CD14-positive monocyte (primary cell): ENCODE results near the gene JAG2. TPM values are rescaled to one million over a fixed set of nuclear protein-coding genes. Genes with fewer than 3 reads are reported as not detected.

Experiments
- DNase-seq, 3 donors: peaks; one replicate each; pipeline ENCODE4 v3.0.0-alpha.2; 2011 to 2022
- H2AFZ ChIP-seq: 2 replicates; pipeline ENCODE4 v1.6.0; 2012; ENCODE audit warnings: mild to moderate bottlenecking, low read depth, low read length, inconsistent platforms; ENCODE audit not compliant: insufficient read depth, poor library complexity, severe bottlenecking
- H3K27ac ChIP-seq, 2 donors: 1 replicate in 1 of 2; 2 replicates in 1 of 2; pipeline ENCODE4 v1.5.1; 2012 to 2013; ENCODE audit warnings: low read length in 2 of 2, control low read depth in 1 of 2, inconsistent platforms in 1 of 2, low read depth in 1 of 2, mild to moderate bottlenecking in 1 of 2
- H3K27me3 ChIP-seq, 2 donors: one replicate each; pipeline versions ENCODE4 v1.6.0 to v1.6.1; 2011 to 2013; ENCODE audit warnings: low read length in 2 of 2; ENCODE audit not compliant: control insufficient read depth in 2 of 2, insufficient read depth in 2 of 2
- H3K36me3 ChIP-seq, 2 donors: replicated peaks in 1 of 2; 1 replicate in 1 of 2; 2 replicates in 1 of 2; pipeline versions ENCODE4 v1.5.1 to v1.6.1; 2012 to 2013; ENCODE audit warnings: low read length in 2 of 2, control low read depth in 1 of 2, inconsistent platforms in 1 of 2, mild to moderate bottlenecking in 1 of 2; ENCODE audit not compliant: insufficient read depth in 2 of 2, control insufficient read depth in 1 of 2
- H3K4me1 ChIP-seq, 2 donors: 1 replicate in 1 of 2; 2 replicates in 1 of 2; pipeline versions ENCODE4 v1.5.1 to v1.6.1; 2012 to 2013; ENCODE audit warnings: low read length in 2 of 2, control low read depth in 1 of 2, inconsistent platforms in 1 of 2, mild to moderate bottlenecking in 1 of 2, moderate library complexity in 1 of 2; ENCODE audit not compliant: insufficient read depth in 2 of 2, control insufficient read depth in 1 of 2
- H3K4me2 ChIP-seq: replicated peaks from 2 replicates; pipeline ENCODE3; 2012; ENCODE audit warnings: low read length, moderate library complexity, mild to moderate bottlenecking; ENCODE audit not compliant: poor library complexity, severe bottlenecking; ENCODE audit errors: extremely low read depth
- H3K4me3 ChIP-seq, 3 experiments: fragments of 200-600 bp in 1 of 3; sonication (generic) in 1 of 3; replicated peaks in 1 of 3; 1 replicate in 2 of 3; 2 replicates in 1 of 3; pipeline ENCODE4 v1.5.1; 2011 to 2013; ENCODE audit warnings: low read length in 3 of 3, mild to moderate bottlenecking in 3 of 3, control low read depth in 2 of 3, low read depth in 2 of 3, inconsistent platforms in 1 of 3, moderate library complexity in 1 of 3
- H3K79me2 ChIP-seq: 2 replicates; pipeline ENCODE4 v1.6.0; 2012; ENCODE audit warnings: mild to moderate bottlenecking, control low read depth, inconsistent platforms, low read length, moderate library complexity; ENCODE audit not compliant: insufficient read depth
- H3K9ac ChIP-seq: 2 replicates; pipeline ENCODE4 v1.6.0; 2017; ENCODE audit warnings: low read length, mild to moderate bottlenecking; ENCODE audit not compliant: insufficient read depth, poor library complexity, severe bottlenecking
- H3K9me3 ChIP-seq, 2 donors: replicated peaks in 1 of 2; 1 replicate in 1 of 2; 2 replicates in 1 of 2; pipeline versions ENCODE4 v1.5.1 to v1.6.1; 2012 to 2013; ENCODE audit warnings: low read length in 2 of 2, control low read depth in 1 of 2; ENCODE audit not compliant: control insufficient read depth in 1 of 2, insufficient read depth in 1 of 2
- H4K20me1 ChIP-seq: 2 replicates; pipeline ENCODE4 v1.6.0; 2012; ENCODE audit warnings: mild to moderate bottlenecking, low read length, control low read depth, moderate library complexity; ENCODE audit not compliant: insufficient read depth
- H3K27ac Mint-ChIP-seq, 7 donors: one replicate each; pipeline ENCODE4 v1.8.0; 2020; ENCODE audit warnings: mild to moderate bottlenecking in 7 of 7, mixed read lengths in 7 of 7, moderate library complexity in 6 of 7, inconsistent platforms in 2 of 7
- H3K27me3 Mint-ChIP-seq, 3 donors: one replicate each; pipeline ENCODE4 v1.8.0; 2021 to 2022; ENCODE audit warnings: low read depth in 3 of 3, mild to moderate bottlenecking in 3 of 3, mixed read lengths in 3 of 3, moderate library complexity in 3 of 3, inconsistent platforms in 1 of 3
- H3K36me3 Mint-ChIP-seq, 2 donors: one replicate each; pipeline ENCODE4 v1.8.0; 2020; ENCODE audit warnings: mixed read lengths in 2 of 2, inconsistent platforms in 1 of 2, mild to moderate bottlenecking in 1 of 2
- H3K4me1 Mint-ChIP-seq: one replicate; pipeline ENCODE4 v1.8.0; 2020; ENCODE audit warnings: mild to moderate bottlenecking, mixed read lengths
- H3K4me3 Mint-ChIP-seq, 2 donors: one replicate each; pipeline ENCODE4 v1.8.0; 2020; ENCODE audit warnings: mild to moderate bottlenecking in 2 of 2, mixed read lengths in 2 of 2, moderate library complexity in 1 of 2
- H3K9me3 Mint-ChIP-seq, 7 donors: one replicate each; pipeline ENCODE4 v1.8.0; 2020 to 2022; ENCODE audit warnings: mixed read lengths in 7 of 7, mild to moderate bottlenecking in 6 of 7, moderate library complexity in 6 of 7, inconsistent platforms in 2 of 7
- WGBS: methylation state at CpG from one replicate; pipeline ENCODE4 v1.1.5; 2013; ENCODE audit warnings: missing lambda C conversion rate; ENCODE audit not compliant: insufficient coverage; 5-methylcytosine and 5-hydroxymethylcytosine counted together
- intact Hi-C, 2 donors: fragments of 100-400 bp; cut with micrococcal nuclease; formaldehyde crosslinking; loops; one replicate each; pipeline versions ENCODE4 v1.15.0 to v1.15.1; 2023
- polyA plus RNA-seq, 3 donors: library from polyadenylated mRNA; depleted of rRNA in 1 of 3; unstranded in 2 of 3; stranded (reverse) in 1 of 3; fragments of 300-500 nt in 2 of 3; fragments of >200 nt in 1 of 3; fragmentation: Illumina TruSeq in 2 of 3; gene quantifications; 1 replicate in 2 of 3; 2 replicates in 1 of 3; pipeline ENCODE4 v1.2.3, GENCODE V29; 2012 to 2021
- TF ChIP-seq, protein P1 (sequence below): fragments of 200-600 bp; IDR thresholded peaks from one replicate; pipeline ENCODE4 v1.8.0; 2022; ENCODE audit warnings: antibody characterized with exemption, mild to moderate bottlenecking

The JAG2 gene
- polyA plus RNA-seq, 3 donors, result 1.2 TPM; not detected in 2

DNA sequence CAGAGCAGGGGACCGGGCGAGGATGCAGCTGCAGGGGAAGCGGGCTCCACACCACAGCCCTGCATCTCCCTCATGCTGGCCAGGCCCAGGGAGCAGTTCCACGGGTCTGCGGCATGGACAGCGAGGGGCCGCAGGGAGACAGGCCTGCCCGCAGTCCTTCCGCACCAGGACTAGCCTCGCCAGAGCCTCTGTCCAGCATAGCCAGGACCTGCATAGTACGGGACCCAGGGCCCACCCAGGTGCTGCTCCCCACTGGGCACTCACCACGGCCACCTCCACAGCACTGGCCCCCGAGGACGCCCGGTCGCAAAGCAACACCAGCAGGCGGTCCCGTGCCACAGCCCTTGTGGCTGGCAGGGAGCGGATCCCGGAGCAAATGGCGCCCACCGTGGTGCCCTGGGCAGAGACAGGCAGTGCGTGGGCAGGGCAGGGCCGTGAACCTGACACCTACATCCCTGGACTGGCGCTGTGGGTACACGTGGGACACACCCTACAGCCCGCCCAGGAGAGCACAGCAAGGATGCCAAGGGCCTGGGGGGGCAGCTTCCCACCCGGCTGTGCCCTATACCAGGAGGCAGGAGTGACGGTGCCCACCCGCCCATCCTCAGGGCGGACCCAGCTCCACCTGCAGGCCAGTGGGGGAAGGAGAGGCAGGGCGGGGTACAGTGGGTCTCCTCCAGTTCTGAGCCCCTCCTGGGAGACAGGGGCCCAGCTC, 23.8 kb downstream of the JAG2 start:
- no peaks in the 10 kb centered on the region for H3K4me1 ChIP-seq
- peaks cover 0 to 6% (median 0%) of the 10 kb centered on the region in 3 donors for H3K27me3 Mint-ChIP-seq
- H3K36me3 ChIP-seq, result no peaks in the 10 kb centered on the region
- H3K4me3 Mint-ChIP-seq, result no peak overlapping the region
- 93% methylated on average over 32 of the region's 32 CpGs for WGBS
- H3K4me2 ChIP-seq, result no peak overlapping the region
- H2AFZ ChIP-seq, result no peak overlapping the region
- no peak overlapping the region for H3K9ac ChIP-seq
- no peaks in the 10 kb centered on the region for H3K27me3 ChIP-seq
- no peaks in the 10 kb centered on the region for H3K79me2 ChIP-seq
- no peak overlapping the region for H3K4me3 ChIP-seq
- no peaks in the 10 kb centered on the region for H3K4me1 Mint-ChIP-seq
- no peak overlapping the region for H3K27ac Mint-ChIP-seq
- DNase-seq, result no peak
- H3K27ac ChIP-seq, result no peak overlapping the region
- H3K9me3 Mint-ChIP-seq, result peaks cover 3 to 10% (median 6%) of the 10 kb centered on the region in 7 donors
- TF ChIP-seq, protein P1, sequence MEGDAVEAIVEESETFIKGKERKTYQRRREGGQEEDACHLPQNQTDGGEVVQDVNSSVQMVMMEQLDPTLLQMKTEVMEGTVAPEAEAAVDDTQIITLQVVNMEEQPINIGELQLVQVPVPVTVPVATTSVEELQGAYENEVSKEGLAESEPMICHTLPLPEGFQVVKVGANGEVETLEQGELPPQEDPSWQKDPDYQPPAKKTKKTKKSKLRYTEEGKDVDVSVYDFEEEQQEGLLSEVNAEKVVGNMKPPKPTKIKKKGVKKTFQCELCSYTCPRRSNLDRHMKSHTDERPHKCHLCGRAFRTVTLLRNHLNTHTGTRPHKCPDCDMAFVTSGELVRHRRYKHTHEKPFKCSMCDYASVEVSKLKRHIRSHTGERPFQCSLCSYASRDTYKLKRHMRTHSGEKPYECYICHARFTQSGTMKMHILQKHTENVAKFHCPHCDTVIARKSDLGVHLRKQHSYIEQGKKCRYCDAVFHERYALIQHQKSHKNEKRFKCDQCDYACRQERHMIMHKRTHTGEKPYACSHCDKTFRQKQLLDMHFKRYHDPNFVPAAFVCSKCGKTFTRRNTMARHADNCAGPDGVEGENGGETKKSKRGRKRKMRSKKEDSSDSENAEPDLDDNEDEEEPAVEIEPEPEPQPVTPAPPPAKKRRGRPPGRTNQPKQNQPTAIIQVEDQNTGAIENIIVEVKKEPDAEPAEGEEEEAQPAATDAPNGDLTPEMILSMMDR, result no peak
- no peaks in the 10 kb centered on the region for H4K20me1 ChIP-seq
- intact Hi-C loops, result no loop called here
- peaks cover 7% of the 10 kb centered on the region in 2 donors for H3K9me3 ChIP-seq
- no peaks in the 10 kb centered on the region for H3K36me3 Mint-ChIP-seq

DNA sequence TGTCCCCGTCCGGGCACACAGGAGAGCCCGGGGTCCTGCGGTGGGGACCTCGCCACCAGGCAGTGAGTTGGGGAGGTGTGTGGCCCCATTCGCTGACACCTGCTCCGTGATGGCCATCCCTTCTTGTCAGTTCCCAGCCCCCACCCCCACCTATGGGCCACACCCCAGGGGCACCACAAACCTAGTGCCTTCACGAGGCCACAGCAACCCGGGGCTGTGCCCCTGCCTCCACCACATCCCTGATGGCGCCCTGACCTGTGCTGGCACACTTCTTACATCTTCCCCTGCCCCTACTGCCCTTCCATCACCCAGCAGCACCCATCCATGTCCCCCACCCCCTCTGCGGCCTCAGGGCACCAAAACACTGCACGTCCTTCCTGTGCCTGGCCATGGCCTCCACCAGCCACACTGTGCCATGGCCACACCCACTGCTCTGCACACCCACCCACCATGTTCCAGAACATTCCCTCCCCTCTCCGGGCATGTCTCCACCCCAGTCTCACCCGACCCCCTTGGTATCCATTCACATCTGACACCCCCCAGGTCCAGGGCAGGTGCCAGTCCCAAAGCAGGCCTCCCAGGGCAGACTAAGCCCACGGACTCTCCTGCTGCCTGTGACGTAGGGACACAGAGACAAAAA, 24.4 kb downstream of the JAG2 start:
- no peak overlapping the region for H3K4me3 Mint-ChIP-seq
- H3K36me3 Mint-ChIP-seq, result no peaks in the 10 kb centered on the region
- WGBS, result 87% methylated on average over 9 of the region's 16 CpGs
- TF ChIP-seq, protein P1, result no peak
- H3K4me3 ChIP-seq, result no peak overlapping the region
- no peak for DNase-seq
- no peak overlapping the region for H3K9ac ChIP-seq
- H3K27me3 ChIP-seq, result no peaks in the 10 kb centered on the region
- no peak overlapping the region for H3K27ac ChIP-seq
- no peaks in the 10 kb centered on the region for H3K4me1 Mint-ChIP-seq
- H3K4me1 ChIP-seq, result no peaks in the 10 kb centered on the region
- H3K9me3 Mint-ChIP-seq, result peaks cover 8 to 14% (median 12%) of the 10 kb centered on the region in 7 donors
- peaks cover 13 to 14% of the 10 kb centered on the region in 2 donors for H3K9me3 ChIP-seq
- H2AFZ ChIP-seq, result no peak overlapping the region
- H3K36me3 ChIP-seq, result no peaks in the 10 kb centered on the region
- H3K79me2 ChIP-seq, result no peaks in the 10 kb centered on the region
- no peak overlapping the region for H3K27ac Mint-ChIP-seq
- H3K27me3 Mint-ChIP-seq, result peaks cover 0 to 6% (median 0%) of the 10 kb centered on the region in 3 donors
- H3K4me2 ChIP-seq, result no peak overlapping the region
- intact Hi-C loops, result no loop called here
- no peaks in the 10 kb centered on the region for H4K20me1 ChIP-seq
